HG02678 (cell line): ENCODE measurements around the gene AUTS2.

Source experiments
- ATAC-seq: cut with Tn5 transposase; IDR thresholded peaks from one replicate; pipeline ENCODE4 v1.9.1; 2021; ENCODE audit warnings: mild to moderate bottlenecking, moderate library complexity; ENCODE audit not compliant: unreplicated experiment

The AUTS2 gene

GRCh38 chr7:69599955-69600709 is 1.9 kb downstream of the AUTS2 start:
- ATAC-seq, result no peak

- ATAC-seq, result no peak
Observed at GRCh38 chr7:69600710-69601519, 2.6 kb downstream of the AUTS2 start.

GRCh38 chr7:69602522-69602921 is 4.2 kb downstream of the AUTS2 start:
- no peak for ATAC-seq

GRCh38 chr7:69603351-69603750 is 5.1 kb downstream of the AUTS2 start:
- ATAC-seq, result no peak

- peak; percentile 73 for ATAC-seq
Observed at GRCh38 chr7:69603937-69604494, 5.7 kb downstream of the AUTS2 start.

- ATAC-seq, result no peak
Observed at GRCh38 chr7:69605070-69605469, 6.8 kb downstream of the AUTS2 start.

- no peak for ATAC-seq
Observed at GRCh38 chr7:69605546-69605945, 7.3 kb downstream of the AUTS2 start.

- no peak for ATAC-seq
Observed at GRCh38 chr7:69608049-69608448, 9.8 kb downstream of the AUTS2 start.

- no peak for ATAC-seq
Observed at GRCh38 chr7:69608878-69609277, 10.6 kb downstream of the AUTS2 start.

GRCh38 chr7:69609541-69610373 is 11.5 kb downstream of the AUTS2 start:
- no peak for ATAC-seq

GRCh38 chr7:69610374-69611084 is 12.3 kb downstream of the AUTS2 start:
- ATAC-seq, result no peak

GRCh38 chr7:69612981-69613380 is 14.7 kb downstream of the AUTS2 start:
- ATAC-seq, result no peak

- no peak for ATAC-seq
Observed at GRCh38 chr7:69613846-69614245, 15.6 kb downstream of the AUTS2 start.

GRCh38 chr7:69615685-69616084 is 17.4 kb downstream of the AUTS2 start:
- no peak for ATAC-seq

GRCh38 chr7:69617364-69617763 is 19.1 kb downstream of the AUTS2 start:
- no peak for ATAC-seq

- no peak for ATAC-seq
Observed at GRCh38 chr7:69619054-69619453, 20.8 kb downstream of the AUTS2 start.

GRCh38 chr7:69619635-69620034 is 21.4 kb downstream of the AUTS2 start:
- no peak for ATAC-seq

GRCh38 chr7:69620063-69620462 is 21.8 kb downstream of the AUTS2 start:
- ATAC-seq, result no peak

- ATAC-seq, result no peak
Observed at GRCh38 chr7:69620650-69621049, 22.4 kb downstream of the AUTS2 start.
